ENCODE measurements around the gene TIE1.

The TIE1 gene

DNA sequence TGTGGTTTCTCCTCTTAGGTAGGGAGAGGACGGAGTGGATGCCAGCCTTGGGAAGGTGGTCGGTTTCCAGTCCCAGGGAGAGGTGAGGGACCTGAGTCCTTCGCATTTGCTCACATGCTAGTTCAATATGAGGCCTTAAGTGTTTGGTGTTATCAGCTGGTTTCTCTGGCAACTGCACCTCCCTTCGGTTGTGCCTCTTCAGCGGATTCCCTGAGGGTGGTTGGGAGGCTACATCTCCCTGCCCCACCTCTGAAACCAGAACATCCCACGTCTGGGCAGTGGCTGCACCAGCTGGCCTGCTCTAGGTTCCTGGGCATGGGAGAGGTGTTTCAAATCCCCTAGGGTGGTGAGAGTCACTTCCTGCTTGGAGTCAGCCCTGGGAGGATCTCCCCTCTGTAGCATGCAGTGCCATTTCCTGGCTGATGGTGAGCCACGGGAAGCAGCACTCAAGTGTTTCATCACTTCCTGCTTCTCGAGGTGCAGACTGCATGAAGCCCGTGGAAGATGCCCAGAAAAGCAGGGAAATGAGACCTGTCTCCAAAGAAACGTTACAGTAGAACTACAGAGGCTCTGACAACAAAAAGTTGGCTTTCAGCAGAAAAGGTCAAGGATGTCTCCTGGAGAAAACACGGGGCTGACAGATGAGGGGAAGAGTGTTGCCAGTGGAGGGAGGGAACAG, 26.5 kb upstream of the TIE1 start:
- no peak for DNase-seq

DNA sequence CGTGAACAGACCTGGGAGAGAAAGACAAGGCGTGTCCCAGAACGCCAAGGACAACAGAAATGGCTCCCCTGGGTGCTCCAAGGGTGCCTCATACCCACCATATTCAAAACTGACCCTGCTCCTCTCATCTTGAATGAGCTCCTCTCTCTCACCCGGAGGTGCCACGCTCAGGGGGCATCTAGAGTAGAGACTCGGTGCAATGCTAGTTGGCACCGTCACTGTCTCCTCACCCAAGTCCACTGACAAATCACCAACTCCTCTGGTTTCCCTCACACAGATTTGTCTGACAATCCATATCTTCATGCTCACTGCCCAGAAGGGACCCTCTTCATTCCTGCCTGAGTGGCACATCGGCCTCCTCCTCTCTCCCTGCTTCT, 26.0 kb upstream of the TIE1 start:
- no peak for DNase-seq

DNA sequence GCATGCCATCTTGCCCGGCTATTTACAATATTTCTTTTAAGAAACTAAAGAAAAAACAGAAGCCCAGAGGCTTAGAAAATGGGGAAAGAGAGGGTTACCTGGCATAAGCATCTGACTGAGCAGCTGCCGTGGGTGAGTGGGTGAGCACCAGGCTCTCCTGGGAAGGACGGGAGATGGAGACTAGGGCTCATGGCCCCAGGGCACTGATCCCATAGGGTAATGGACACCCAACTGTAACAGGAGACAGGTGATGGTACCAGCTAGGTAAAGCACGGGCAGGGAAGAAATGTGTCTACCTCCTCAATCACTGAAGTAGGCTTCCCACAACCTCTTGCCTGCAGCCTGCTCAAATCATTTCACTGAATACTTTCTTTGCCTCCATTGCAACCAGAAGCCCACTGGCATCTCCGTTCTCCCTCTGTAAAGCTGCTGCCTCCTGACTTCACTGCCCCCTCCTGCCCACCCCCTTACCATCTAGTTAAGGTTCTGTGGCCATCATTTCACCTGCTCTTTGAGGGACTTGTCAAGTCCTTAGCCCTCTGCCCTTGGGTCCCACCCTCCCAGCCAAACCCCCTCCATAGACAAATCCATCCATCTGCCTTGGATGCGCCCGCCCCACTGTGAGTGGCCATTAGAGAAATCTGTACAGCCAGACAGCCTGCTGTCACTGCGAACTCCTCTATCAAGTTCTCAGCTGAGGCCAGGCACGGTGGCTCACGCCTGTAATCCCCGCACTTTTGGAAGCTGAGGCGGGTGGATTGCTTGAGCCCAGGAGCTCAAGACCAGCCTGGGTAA, 24.8 kb upstream of the TIE1 start:
- no peak for DNase-seq

DNA sequence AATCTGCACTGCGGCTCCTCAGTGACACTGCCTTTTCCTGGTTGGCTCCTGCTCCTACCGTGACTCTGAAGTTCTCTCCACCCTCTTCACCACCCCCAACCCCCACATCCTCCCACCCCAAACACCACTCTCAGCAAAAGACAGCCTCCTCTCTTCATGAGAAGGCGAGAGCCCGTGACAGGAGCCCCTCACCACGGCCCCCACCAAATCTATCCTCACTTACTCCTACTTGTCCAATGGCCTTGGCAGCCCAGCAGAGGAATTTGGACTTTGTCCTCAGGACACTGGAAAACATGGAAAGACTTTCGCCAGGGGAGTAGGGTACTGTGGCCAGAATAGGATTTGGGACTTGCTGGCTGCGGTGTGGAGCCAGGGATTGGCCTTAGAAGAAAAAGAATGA, 24.1 kb upstream of the TIE1 start:
- DNase-seq: no peak

DNA sequence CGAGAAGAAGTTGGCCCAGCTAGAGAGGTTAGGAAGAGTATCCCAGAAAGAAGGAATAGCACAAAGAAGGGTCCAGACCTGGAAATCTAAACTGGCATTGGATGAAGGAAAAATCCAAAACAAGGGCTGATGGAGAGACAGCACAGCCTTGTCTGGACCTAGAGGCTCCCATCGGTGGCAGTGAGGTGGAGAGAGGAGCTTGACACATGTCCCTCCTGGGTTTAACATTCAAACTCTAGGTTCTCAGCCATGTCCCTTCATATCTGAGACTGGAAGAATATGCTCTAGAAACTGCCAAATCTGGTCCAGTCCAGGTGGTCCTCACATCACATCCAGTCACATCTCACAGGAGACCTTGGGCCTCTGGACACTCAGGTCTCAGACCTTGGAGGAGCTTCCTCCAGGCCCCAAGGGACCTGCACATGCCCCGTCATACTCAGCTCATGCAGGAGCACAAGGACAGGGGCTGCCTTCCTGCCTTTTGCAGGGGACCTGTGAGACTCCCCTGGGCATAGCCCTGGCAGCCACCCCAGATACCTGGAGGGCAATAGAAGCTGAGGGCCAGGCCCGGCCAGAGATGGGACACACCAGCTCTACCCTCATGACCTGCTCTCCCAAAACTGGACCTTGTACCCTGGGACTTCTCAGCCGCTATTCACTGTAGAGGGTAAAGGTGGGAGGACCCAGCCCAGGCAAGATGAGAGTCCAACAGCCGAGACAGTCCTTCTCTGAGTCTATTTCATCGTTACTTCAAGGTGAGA, 23.5 kb upstream of the TIE1 start:
- DNase-seq: no peak

DNA sequence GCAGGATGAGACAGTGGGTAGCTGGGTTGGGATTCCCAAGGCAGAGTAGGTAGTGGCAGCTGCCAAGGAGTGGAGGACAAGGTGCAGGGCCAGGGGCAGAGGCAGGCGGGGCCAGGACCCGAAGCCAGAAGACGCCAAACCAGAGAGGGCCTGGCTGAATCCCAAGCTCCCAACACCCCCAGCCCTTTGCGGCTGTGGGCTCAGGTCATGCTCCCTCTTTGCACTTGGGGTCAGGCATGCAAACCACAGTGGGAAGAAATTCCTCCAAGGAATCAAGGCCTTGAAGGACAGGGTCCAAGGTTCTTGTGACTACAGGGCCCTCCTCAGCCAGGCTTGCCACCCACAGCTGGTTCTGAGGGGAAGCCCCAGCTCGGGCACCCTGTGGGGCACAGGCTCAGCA, 21.6 kb upstream of the TIE1 start:
- no peak for DNase-seq

DNA sequence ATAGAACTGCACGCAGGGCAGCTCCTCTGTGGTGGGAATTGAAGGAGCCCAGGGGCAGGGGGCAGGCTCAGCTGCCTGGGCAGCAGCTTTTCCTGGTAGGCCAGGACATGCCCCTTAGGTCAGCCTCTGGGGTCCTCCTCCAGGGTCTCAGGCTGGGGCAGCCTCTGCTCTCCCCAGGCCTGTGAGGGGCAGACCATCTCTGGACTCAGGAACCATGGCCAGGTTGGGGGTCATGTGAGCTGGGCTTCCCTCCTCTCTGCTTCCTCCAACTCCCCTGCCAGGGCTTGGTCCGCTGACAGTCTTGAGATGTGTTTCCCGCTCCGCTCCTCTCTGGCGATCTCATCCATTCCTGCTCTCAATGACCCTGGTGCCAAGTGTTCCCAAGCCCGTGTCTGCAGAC, 21.1 kb upstream of the TIE1 start:
- DNase-seq: no peak

DNA sequence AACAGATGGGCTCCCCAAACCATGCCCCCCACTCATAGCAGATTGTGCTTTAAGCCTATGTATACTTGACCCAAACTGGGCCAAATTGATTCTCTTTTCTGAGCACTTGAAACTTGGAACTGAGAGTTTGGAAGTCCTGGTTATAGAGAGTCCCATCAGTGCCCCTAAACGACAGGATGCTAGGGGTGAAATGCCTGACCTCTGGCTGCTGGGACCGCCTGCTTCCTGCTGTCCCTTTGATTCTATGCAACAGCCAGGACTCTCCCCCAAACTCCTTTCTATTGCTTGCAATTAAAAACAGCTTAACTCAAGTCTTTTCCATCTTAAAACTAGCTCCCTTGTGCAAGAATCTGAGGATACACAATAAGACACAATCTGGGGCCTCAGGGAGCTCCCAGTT, 20.1 kb upstream of the TIE1 start:
- no peak for DNase-seq

DNA sequence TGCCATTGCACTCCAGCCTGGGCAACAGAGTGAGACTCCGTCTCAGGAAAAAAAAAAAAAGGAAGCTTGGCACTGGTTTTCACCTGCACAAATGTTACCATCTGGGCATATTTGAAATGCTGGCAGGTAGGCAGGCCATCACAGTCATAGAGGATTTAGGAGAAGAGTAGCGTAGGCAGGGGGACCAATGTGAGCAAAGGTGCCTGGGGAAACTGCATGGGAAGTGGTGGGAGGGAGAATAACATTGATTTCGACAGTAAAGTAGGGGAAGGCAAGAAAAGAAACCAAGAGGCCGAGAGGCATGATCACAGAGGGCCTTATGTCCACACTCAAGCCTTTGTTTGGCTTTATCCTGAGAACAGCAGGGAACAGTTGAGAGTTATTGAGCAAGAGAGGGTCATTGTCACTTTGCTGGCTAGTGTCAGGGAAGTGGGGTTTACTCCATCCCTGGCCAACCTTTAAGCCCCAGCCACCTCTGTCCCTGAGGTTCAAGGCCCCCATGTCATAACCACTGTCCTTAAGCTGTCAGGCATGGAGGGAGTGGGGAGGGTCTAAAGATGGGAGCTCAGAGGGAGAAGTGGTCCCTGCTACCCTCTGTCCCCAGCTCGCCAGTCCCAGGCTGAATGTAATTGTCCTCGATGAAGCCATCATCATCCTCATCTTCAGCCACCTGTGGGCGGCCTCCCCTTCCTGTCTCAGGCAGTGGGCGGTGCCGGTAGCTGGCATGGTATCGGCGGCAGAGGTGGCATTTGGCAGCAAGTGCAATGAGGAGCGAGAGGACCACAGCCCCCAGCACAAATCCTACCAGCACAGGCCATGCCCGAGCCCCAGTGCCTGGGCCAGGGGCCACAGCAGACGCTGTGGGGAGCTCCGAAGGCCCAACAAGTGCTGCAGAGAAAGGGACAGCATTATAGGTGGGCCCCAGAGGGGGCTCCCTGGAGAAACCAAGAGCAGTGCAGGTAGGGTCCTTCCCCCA, 18.3 kb upstream of the TIE1 start:
- DNase-seq: no peak

DNA sequence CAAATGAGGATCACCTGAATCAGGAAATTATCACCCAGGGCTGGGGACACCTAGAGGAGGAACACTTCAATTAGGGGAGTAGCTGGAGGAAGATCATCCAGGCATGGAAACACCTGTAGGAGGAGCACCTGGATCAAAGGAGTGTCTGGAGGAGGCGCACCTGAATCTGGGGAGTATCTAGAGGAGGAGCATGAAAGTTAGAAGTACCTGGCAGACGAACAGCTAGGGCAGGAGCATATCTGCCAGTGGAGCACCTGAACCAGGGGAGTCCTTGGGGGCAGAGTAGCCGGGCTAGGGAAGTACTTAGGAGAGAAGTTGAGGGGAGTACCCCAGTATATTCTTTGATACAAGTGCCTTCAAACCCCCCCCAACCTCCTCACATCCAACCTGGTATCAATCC, 16.7 kb upstream of the TIE1 start:
- no peak for DNase-seq

DNA sequence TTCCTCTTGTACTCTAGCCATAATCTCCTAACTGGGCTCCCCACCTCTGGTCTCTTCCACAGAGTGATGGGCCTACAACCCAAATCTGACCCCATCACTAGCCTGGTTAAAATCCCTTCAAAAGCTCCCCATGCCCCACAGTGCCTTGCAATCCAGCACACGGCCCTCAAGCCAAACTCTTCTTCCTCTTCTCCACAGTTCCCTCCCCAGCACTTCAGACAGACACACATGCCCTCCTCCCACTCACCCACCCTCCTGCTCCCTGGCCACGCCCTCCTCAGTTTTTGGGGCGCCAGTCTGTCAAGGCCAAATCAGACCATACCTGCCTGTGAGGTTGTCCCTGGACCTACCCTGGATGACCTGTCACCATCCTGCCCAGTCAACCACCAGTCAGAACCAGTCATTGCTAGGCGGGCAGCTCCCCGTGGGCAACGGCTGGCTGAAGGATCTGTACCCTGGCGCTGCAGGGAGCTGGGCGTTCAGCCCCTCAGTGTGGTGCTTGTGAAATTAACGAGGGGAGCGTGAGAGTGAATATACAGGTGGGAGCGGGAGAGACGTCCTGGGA, 16.2 kb upstream of the TIE1 start:
- no peak for DNase-seq

DNA sequence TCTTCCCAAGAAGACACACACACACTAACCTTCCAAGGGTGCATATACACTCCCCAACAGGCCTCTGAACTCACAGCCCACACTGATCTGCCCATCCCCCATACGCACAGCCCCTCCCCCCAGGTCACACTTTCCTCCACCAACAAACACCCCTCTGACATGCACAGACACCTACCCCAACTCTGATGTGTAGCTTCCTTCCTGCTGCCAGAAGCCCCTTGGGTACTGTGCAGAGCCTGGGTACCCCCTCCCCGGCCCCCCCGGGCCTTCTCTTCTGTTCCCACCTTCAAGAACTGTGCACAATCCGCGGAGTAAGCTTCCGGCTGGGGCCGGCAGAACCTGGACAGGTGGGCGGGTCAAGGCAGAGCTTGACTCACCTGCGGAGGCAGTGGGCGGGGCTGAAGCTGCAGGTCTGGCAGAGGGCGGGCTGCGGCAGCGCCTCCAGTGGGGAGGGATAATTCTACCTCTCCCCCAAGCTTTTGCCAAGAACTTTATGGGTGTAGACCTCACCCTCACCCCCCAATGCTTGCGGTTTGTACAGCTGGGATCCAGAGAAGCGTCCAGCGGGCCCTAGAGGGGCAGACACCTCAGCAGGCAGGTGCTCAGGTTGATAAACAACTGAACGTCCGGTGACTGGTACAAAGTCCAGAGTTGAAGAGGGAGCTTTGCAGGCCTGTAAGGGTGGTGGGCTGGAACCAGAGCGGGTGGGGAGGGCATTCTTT, 15.4 kb upstream of the TIE1 start, which contains the start of gene C1orf210:
Gene C1orf210 (minus strand): TSS at position 313 of the 722 bp plus-strand sequence. CDS start 2,311 bp downstream, outside the sequence.
- DNase-seq: no peak

DNA sequence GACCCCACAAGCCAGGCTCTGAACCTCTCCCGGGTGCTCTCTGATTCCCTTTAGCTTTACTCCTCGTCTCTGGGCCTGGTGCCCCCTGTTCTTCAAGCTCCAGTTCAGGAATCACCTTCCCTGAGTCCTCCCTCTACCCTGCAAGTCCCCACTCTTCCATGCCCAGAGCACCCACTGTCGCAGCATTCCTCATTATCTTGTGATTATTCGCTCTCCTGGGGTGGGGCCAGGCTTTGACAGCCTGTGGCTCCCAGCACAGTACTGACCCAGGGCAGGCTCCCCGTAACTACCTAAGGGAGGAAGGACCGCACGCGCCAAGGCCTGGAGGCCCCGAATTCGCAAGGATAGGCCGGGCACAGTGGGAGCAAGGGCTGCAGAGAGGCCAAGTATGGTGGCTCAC, 14.7 kb upstream of the TIE1 start:
- no peak for DNase-seq

DNA sequence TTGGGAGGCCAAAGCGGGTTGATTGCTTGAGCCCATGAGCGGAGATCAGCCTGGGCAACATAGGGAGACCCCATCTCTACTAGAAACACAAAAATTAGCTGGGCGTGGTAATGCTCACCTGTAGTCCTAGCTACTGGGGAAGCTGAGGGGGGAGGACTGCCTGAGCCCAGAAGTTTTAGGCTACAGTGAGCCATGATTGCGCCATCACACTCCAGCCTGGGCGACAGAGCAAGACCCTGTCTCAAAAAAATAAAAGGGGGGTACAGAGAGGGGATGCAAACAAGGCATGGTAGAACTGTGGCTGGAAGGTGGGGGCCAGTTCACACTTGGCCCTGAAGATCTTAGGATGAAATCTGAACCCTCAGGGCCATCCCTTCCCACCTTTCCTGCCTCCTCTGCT, 14.2 kb upstream of the TIE1 start:
- DNase-seq: no peak

DNA sequence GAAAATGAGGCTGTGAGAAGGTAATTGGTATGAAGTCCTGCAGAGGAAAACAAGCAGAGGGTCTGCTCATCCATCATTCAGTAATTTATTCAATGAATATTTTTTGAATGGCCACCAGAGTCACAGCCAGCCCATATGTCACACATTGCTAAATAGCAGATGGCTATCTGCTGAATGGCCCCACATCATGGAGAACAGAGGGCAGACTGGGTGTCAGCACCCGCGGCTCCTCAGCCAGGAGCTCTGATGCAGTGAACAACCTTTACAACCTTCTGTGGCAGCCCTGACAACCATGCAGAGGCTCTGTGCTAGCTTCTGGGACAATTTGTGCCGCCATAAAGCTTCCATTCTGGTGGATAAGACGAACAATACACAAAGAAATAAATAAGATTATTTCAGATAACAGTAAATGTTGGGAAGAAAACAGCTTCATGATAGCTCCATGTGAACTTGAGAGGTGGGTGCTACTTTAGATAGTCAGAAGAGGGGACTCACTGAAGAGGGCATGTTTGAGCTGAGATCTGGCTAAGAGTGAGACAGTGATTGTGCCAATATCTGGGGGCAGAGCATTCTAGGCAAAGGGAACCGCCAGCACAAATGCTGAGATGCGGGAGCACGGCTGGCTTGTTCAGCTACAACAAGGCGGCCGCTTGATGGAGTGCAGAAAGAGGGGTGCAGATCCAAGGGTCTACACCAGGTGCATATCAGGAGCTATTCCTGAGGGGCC, 12.6 kb upstream of the TIE1 start:
- DNase-seq: no peak

DNA sequence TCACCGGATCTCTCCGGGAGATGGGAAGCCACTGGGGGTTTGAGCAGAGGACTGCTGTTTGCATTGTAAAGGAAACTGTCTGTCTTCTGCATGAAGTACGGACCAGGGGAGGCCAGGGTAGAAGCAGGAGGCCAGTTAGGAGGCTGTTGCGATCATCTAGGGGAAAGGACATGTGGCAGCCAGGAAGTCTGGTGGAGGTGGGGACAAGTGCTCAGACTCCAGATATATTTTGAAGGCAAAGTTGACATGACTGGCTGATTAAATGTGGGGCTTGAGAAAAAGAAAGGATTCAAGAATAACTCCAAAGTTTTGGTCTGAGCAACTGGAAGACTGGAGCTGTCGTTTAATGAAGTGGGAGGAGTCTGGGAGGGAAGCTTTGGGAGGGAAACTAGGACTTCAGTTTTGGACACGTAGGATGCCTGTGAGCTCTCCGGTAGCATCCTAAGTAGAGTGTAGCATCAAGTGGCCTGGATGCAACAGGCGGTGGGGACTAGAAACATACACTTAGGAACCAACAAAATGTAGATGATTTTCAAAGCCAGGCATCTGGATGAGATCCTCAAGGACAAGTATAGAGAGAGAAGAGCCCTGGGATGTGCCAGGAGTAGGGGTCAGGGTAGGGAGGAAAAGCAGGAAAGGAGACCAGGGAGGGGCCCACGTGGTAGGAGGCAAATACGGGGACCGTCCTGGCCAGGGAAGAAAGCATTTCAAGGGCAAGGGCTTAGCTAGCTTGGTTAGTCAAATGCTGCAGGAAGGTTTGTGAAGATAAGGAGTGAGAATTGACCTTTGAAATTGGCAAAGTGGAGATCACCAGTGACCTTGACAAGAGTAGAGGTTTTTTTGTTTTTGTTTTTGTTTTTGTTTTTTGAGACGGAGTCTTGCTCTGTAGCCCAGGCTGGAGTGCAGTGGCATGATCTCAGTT, 11.7 kb upstream of the TIE1 start:
- no peak for DNase-seq

DNA sequence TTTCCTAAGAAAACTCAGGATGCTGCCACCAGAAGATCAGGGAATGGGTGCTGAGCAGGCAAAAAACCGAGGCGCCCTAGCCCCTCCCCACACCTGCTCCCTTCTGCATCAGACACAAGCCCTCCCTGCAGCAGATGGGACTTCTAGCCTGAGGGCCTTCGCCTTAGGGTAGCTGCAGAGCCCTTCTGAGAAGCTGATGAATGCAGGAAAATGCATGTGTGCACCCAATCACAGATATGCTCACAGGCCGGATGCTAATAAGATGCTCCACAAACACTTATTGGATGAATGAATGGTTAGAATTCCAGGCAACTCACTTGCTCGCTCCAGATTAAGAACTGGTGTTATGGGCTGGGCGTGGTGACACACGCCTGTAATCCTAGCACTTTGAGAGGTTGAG, 8.6 kb upstream of the TIE1 start:
- no peak for DNase-seq

DNA sequence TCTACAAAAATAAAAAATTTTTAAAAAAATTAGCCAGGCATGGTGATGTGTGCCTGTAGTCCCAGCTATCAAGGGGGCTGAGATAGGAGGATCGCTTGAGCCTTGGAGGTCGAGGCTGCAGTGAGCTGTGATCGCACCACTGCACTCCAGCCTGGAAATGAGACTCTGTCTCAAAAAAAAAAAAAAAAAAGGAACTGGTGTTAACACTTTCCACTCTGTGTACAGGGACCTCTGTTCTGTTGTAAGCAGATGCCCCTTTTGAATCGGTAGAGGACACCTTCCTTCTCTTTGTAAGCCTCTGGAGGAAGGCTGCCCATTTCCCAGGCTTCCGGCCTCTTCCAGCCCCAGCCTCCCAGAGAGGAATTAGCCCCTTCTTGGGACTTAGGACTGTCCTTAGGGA, 8.1 kb upstream of the TIE1 start:
- no peak for DNase-seq

DNA sequence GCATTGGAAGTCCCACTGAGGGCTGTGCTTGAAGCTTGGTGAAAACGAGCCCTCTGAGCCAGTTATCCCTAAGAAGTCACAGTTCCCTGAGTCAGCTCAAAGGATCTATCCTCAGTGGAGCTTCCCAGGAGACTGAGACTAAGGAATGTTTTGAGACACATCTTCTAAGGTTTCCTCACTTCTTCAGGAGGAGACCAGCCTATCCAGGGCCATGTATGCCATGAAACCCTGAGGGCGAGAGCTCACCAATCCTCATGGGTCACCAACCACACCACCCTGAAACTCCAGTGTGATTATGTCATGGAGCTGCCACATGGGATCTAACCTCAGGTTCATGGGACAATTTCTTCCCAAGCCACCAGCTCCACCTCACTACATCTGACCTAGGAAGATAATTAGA, 7.6 kb upstream of the TIE1 start:
- DNase-seq: no peak

Measured in activated CD4-positive, CD25-positive, alpha-beta regulatory T cell (primary cell).